ENCODE data around the gene OSBPL6. TPM values are rescaled to one million over a fixed set of nuclear protein-coding genes. Genes with fewer than 3 reads are reported as not detected.

OSBPL6 gene
- total and polyA plus RNA-seq, 2 experiments from 2014 or later: 0.60 to 1.8 TPM

DNA sequence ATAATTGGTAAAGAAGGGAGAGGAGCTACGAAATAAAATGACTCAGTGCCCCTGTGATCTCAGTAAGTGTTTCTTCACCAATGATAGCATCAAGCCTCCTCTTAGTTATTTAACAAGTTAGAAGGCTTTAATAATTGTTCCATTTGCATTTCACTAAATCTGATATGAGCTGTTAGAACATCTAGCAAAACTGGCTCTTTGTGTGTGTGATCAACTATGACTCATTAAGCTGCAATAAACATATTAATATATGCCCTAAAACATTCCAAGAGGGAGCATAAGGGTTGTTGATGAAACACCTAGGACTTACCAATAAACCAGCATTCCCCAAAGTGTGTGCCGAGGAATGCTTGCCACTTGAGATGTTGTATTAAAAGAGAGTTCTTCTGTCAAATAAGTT, 115.2 kb downstream of the OSBPL6 start:
- DNase-seq (ENCODE audit: low read depth in 1 of 2, low spot score in 1 of 2): no peak
- Histone ChIP-seq H3K27me3 (no peaks in the 10 kb centered on the region), H3K4me1 (ENCODE audit: low read depth) (no peaks in the 10 kb centered on the region), H3K4me3 (no peak overlapping the region), H3K27ac (no peak overlapping the region), H3K36me3 (no peaks in the 10 kb centered on the region), H3K9me3 (ENCODE audit: low read depth) (no peaks in the 10 kb centered on the region)
- TF ChIP-seq, protein P1, sequence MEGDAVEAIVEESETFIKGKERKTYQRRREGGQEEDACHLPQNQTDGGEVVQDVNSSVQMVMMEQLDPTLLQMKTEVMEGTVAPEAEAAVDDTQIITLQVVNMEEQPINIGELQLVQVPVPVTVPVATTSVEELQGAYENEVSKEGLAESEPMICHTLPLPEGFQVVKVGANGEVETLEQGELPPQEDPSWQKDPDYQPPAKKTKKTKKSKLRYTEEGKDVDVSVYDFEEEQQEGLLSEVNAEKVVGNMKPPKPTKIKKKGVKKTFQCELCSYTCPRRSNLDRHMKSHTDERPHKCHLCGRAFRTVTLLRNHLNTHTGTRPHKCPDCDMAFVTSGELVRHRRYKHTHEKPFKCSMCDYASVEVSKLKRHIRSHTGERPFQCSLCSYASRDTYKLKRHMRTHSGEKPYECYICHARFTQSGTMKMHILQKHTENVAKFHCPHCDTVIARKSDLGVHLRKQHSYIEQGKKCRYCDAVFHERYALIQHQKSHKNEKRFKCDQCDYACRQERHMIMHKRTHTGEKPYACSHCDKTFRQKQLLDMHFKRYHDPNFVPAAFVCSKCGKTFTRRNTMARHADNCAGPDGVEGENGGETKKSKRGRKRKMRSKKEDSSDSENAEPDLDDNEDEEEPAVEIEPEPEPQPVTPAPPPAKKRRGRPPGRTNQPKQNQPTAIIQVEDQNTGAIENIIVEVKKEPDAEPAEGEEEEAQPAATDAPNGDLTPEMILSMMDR (IDR thresholded peaks at IDR 0.05; ENCODE audit: low read depth, low read length): no peak

- TF ChIP-seq, protein P1 (IDR thresholded peaks at IDR 0.05; ENCODE audit: low read depth, low read length): no peak
- no peaks in the 10 kb centered on the region for H3K9me3 ChIP-seq (ENCODE audit: low read depth)
- H3K4me3 ChIP-seq: no peak overlapping the region
- no peak for DNase-seq (ENCODE audit: low read depth in 1 of 2, low spot score in 1 of 2)
- no peaks in the 10 kb centered on the region for H3K36me3 ChIP-seq
- no peak overlapping the region for H3K27ac ChIP-seq
- H3K4me1 ChIP-seq (ENCODE audit: low read depth): peaks cover 10% of the 10 kb centered on the region
- H3K27me3 ChIP-seq: no peaks in the 10 kb centered on the region
Measured at GRCh38 chr2:178315078-178315477, 120.8 kb downstream of the OSBPL6 start.

DNA sequence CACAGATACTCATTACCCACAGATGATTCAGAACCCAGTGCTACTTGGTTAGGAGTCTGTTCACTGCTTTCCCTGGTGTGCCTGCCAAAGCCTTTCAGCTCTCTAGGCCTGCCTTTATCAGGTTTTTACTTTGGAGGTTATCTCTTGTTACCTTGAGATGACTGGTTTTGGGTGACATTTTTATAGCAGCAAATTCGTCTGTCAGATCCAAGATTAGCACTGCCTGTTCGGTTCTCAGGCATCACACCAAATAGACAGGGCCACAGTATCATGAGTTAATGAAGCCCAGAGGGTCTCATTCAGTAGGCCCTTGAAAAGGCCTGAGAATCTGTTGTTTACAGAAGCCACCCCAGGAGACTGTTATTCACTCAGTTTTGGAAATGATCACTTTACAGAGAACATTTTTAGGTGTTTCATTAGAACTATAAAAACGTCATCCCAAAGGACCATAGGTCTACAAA, 121.2 kb downstream of the OSBPL6 start:
- Histone ChIP-seq H3K4me1 (ENCODE audit: low read depth) (peaks cover 10% of the 10 kb centered on the region), H3K27ac (no peak overlapping the region), H3K36me3 (no peaks in the 10 kb centered on the region), H3K27me3 (no peaks in the 10 kb centered on the region), H3K4me3 (no peak overlapping the region), H3K9me3 (ENCODE audit: low read depth) (no peaks in the 10 kb centered on the region)
- TF ChIP-seq, protein P1 (IDR thresholded peaks at IDR 0.05; ENCODE audit: low read depth, low read length): no peak
- DNase-seq (ENCODE audit: low read depth in 1 of 2, low spot score in 1 of 2): peak in 1 of 2 donors; percentile 50

DNA sequence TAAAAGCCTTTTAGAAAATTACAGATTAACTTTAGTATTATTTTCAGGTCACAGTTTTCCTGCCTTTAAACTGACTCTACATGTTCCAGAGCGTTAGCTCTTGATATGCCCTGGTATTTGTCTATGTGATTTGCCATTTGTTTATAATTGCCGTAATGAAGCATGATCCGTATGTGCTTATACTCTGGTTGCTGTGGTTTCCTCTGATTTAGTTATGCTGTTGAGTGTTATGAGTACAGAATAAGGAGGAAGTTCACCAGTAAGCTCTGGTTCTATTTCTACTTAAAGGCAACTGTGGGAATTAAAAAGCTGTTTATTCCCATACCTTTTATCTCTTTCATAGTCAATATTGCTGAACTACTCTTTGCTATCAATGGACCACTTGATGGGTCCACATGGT, 123.5 kb downstream of the OSBPL6 start:
- no peak for DNase-seq (ENCODE audit: low read depth in 1 of 2, low spot score in 1 of 2)
- Histone ChIP-seq H3K4me1 (ENCODE audit: low read depth) (peaks cover 10% of the 10 kb centered on the region), H3K36me3 (no peaks in the 10 kb centered on the region), H3K27me3 (no peaks in the 10 kb centered on the region), H3K4me3 (no peak overlapping the region), H3K9me3 (ENCODE audit: low read depth) (no peaks in the 10 kb centered on the region), H3K27ac (no peak overlapping the region)
- TF ChIP-seq, protein P1 (IDR thresholded peaks at IDR 0.05; ENCODE audit: low read depth, low read length): no peak

DNA sequence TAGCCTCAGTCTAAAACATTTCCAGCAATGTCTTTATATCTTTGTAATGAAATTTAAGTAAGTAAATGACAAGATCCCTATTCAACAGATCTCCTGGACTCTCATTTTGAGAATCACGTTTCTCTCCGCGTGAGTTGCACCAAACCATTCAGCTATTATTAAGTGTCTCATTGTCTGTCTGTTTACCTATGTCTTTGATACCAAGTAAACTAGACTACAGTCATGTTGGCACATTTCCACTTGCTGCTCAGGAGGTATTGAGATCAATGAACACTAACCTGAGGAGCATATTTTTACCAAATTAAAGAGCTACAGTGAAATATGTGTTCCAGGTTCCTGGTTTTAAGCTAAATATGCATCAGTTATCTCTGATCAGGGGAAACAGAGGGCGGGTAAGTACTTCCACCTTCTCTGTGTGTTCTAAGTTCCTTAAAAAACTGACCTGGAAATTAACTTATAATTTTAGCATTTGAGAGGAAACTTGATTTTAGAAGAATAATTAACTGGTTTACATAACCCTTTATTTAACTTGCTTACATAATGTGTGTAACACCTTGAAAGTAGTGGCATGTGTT, 125.8 kb downstream of the OSBPL6 start:
- Histone ChIP-seq H3K27ac (no peak overlapping the region), H3K9me3 (ENCODE audit: low read depth) (no peaks in the 10 kb centered on the region), H3K4me1 (ENCODE audit: low read depth) (peaks cover 5% of the 10 kb centered on the region), H3K27me3 (no peaks in the 10 kb centered on the region), H3K36me3 (no peaks in the 10 kb centered on the region), H3K4me3 (no peak overlapping the region)
- TF ChIP-seq, protein P1 (IDR thresholded peaks at IDR 0.05; ENCODE audit: low read depth, low read length): no peak
- DNase-seq (ENCODE audit: low read depth in 1 of 2, low spot score in 1 of 2): no peak

Data from cardiac muscle cell (in vitro differentiated cells and primary cell).